ENCODE measurements around the gene AKT2.

The AKT2 gene

DNA sequence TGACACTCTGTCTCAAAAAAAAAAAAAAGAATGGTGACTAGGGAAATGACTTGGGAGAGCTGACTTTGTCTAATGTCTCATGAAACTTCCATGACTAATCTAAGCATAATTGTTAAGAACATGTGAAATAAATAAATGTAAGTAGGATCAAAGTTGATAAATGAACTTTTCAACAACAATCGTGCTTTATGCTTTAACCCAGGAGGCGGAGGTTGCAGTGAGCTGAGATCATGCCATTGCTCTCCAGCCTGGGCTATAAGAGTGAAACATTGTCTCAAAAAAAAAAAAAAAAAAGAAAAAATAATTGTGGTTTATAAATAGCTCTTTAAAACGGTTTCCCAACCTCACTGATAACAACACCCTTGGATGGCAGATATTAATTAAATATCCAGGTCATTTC lies 12.9 kb upstream of the AKT2 start:
- DNase-seq, result no peak

DNA sequence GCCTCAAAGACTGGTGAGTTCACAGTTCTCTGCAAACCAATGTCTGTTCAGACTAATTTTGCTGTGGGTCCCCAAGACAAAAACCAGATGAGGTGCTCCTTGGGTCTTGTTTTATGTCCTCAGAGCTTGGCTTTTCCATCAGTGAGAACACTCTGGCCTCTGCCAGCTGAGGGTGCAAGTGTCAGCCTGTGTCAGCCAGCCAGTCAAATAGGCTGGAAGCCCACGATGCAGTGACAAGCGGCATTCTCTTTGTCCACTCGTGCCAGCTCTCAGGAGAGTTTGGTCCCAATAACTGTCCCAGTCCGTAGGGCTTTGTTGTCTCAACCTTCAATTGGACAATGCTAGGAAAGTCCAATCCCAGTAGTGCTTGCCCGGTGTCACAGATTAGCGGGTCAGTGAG lies 9.4 kb upstream of the AKT2 start:
- no peak for DNase-seq

DNA sequence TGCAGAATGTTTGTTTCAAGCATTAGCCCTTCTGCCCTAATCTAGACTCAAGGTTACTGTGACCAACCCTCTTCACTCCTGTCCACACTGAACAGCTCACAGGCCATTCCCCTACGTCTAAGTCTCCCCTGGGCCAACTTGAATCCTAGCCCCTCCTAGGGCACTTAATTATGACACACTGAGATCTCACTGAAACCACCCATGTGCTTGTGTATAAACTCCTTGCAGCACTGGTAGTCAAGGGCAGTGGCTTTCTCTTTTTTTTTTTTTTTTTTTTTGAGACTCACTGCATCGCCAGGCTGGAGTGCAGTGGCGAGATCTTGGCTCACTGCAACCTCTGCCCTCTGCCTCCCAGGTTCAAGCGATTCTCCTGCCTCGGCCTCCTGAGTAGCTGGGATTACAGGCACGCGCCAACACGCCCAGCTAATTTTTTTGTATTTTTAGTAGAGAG lies 1.9 kb upstream of the AKT2 start:
- DNase-seq, result no peak

DNA sequence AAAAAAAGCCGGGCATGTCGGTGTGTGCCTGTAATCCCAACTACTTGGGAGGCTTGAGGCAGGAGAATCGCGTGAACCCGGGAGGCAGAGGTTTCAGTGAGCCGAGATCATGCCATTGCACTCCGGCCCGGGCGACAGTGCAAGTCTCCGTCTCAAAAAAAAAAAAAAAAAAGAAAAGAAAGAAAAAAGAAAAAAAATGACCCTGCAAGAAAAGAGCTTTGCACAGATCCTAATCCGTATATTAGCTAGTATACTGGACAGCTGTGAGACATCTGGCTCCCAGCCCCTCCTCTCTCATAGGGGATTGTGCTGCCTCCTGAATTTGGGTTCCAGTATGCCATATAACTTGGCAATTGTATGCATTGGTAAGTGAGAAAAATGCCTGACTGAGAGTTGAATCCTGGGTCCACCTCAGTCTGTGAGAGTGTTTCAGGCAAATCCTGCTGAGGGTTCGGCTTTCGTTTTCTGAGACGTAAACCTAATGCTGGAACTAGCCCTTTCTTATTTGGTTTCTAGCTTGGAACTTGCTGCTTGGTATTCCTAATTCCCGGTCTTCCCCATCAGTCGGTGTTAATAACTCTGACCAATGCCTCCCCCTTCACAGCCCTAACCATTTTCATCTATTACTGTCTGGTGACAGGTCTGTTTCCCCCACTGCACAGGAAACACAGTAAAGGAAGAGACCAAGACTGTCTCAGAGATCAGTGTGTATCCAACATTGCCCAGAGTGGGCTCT lies 1.3 kb upstream of the AKT2 start:
- no peak for DNase-seq

- DNase-seq, result peak; percentile 96
Measured at GRCh38 chr19:40285353-40286234, 449 bp upstream of the AKT2 start.

GRCh38 chr19:40284251-40284500 lies 969 bp downstream of the AKT2 start:
- DNase-seq, result no peak

- DNase-seq, result no peak
Measured at GRCh38 chr19:40283414-40284250, 1.5 kb downstream of the AKT2 start.

- DNase-seq, result no peak
Measured at GRCh38 chr19:40282920-40283319, 2.2 kb downstream of the AKT2 start.

- DNase-seq, result no peak
Measured at GRCh38 chr19:40282209-40282580, 3.0 kb downstream of the AKT2 start.

DNA sequence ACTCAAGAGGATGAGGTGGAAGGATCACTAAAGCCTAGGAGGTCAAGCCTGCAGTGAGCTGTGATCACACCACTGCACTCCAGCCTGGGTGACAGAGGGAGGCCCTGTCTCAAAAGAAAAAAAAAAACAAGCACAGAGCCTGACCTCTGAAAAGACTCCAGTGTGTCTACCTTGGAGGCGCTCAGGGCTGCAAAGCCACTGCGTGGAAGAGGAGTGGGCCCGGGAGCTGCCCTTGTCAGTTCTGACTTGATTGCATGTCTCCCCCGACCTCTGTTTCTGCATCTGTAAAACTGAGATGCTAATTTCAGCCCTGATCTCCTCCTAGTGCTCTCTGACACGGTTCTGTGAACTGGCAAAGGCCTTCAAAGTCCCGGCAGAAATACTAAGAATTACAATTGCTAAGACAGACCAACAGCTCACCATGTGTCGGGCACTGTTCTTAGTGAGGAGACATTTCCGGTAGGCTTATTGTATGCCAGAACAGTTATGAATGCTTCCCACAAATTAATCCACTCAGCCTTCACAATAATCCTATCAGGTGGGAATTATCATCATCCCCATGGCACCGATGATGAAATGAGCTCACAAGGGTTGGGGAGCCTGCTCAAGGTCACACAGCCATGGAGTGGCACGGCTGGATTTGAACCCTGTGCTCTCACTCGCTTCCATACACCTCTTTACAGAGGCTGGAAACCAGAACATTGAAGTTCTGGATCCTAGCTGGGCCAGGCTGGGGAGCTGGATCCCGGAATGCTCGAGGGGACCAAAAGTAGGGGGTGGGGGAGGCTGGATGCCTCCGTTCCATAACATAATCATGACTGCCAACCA lies 3.5 kb downstream of the AKT2 start:
- no peak for DNase-seq

GRCh38 chr19:40280608-40281221 lies 4.4 kb downstream of the AKT2 start:
- no peak for DNase-seq

DNA sequence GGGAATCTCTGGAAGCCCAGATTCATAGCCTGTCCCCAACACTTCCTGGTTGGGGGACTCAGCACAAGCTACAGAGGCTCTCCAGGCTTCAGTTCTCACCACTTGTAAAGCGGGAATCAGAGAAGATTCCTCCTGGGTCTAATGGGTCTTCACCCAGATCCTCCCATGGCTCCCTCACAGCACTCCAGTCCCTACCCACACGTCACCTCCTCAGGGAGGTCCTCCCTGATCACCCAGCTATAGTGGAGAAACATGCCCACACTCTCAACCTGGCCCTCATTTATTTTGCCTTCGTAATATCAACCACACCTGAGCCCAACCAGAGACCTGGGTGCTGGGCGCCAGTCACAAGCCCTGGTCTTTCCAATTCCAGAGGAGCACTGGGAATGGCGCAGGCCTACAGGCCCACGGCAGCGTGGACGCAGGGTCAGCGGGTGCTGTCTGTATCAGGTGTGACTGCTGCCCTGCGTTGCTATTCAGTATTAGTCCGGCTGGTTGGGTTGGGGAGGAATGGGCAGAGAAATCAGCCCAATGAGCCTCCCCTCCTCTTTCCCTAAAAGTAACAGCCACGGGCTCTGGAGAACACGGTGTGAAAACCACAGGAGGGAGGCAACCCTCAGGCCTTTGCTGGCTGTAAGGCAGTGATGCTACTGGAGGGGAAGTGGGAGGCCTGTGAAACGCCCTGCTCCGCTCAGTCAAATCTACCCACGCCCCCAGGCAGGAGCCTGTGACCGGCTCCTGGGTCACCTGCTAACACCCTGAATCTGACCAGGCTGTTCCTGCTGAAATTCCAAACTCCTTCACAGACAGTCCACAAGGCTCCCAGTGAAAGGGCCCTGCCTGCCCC lies 5.2 kb downstream of the AKT2 start:
- DNase-seq, result no peak

GRCh38 chr19:40279120-40279551 lies 6.0 kb downstream of the AKT2 start:
- peak; percentile 47 for DNase-seq

DNA sequence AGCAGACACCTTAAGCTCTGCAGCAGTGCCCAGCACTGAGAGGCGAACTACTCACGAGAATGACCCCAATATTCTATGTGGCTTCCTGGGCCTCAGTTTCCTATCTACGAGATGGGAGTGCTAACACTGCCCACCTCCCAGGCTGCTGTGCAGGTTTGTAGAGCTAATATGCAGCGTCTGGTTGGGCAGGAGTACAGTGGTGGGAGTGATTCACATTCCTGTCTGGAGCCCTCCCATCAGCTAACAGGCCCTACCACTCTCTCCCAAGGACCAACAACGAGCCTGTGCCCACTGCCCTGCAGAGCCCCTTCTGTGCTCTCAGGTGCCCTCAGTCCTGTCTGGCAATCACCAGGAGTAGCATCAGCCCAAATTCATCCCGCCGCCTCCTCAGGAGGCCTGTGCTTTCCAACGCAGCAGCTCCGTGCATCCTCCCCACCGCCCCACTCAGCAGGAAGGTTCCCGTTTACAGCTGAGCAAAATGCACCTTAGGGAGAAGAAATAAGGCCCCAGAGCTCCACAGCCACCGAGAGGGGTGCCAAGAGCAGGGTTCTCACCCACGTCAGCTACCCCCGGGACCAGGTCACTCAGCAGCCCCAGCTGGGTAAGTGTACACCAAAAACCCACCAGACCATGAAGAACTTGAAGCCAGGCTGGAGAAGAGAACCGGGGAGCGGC lies 6.6 kb downstream of the AKT2 start:
- no peak for DNase-seq

DNA sequence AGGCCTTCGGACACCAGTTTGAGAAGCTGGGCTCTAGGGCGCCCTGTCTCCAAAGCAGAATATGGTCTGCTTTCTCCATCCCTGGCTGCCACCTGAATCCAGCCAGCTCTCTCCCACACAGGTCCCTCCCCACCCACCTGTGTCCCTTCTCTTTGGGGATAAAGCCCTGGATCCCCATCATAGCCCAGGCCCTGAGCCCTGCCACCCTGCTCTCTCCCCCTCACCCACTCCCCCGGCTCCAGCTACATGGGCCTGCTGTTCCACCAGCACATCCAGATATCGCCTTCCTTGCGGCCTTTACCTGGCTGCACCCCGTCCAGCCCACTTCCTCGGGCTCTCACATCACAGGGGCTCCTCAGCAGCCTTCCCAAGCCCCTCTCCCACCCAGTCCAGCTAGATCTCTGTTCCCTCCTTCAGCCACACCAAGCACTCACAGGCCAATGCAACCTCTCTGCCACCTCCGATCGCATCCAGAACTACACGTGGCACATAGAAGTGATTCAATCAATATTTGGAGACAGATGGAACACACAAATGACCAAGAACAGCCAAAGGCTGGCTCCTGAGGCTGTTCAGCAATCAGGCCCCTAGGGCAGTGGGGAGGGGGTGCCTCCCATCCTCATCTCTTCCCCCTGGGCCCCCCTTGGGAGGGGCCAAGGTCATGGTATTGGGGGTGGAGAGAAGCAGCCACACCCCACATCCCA lies 7.6 kb downstream of the AKT2 start:
- DNase-seq, result no peak

- DNase-seq, result no peak
Measured at GRCh38 chr19:40274585-40275544, 10.3 kb downstream of the AKT2 start.

DNA sequence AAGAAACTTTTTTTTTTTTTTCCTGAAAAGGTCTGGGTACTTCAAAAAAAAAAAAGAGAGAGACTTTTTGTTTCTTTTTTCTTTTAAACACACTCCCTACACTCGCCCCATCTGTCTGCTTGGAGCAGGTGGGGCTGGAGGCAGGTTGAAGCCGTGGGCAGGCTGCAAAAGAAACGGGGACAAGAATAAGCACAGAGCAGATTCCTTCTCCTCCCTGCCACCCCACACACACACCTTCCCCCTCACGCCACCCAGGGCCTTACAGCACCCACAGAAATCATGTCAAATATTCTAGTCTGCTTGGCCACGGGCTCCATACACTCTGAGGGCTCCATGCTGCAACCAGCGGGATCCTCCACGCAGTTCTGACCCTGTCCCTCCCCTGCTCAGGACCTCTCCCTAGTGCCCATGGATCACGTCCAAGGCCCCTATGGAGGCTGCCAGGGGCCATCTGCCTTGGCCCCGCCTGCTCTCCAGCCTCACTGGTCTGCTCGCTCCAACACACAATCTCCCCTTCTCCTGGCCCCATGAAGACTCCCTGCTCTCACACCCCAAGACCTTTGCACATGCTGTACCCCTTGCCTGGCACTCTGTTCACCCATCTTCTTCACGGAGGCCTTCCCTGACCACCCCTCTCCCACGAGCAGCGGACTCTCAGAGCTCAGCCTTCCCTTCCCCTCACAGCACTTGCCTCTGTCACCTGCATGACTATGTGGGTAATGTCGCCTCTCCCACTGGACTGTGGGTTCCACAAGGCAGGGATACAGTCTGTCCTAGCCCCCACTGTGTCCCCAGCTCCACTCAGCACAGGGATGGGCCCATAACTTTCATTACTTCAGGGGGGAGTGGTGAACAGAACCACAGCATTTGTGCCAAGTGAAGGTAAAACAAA lies 11.4 kb downstream of the AKT2 start:
- no peak for DNase-seq

DNA sequence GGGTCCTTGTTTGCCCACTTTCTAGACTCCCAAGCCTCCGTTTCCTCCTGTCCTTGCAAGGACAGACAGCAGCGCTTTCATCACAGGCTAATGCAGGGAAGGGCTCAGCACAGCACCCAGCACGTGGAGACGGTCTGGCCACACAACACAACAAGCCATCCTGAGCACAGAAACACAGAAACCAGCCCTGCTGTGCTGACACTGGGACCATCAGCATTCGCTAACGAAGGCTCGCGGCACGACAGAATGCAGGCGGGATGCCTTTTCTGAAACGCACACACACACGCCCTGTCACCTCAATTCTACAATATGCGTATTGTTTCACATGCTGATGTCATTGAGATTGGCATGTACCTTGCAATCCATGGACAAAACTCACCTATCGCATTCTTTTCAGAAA lies 12.9 kb downstream of the AKT2 start:
- DNase-seq, result no peak

All from retina (tissue), 1 donor.